A549 (cell line): Measurements from ENCODE around the gene ACACA.

Experiments used
- E2F6 ChIP-seq: IDR thresholded peaks from 2 replicates; pipeline ENCODE4 v1.6.1; 2012; ENCODE audit warnings: low read depth, borderline replicate concordance
- POLR2A ChIP-seq: IDR thresholded peaks from 2 replicates; pipeline ENCODE4 v1.6.1; 2012; ENCODE audit warnings: mild to moderate bottlenecking, low read length
- TF ChIP-seq, protein P1 (sequence below): fragments of 200-600 bp; sonication (generic); IDR thresholded peaks from 2 replicates; pipeline ENCODE4 v1.6.1; 2016; ENCODE audit warnings: antibody characterized with exemption, mild to moderate bottlenecking, moderate library complexity
- TF ChIP-seq, protein P2 (sequence below): IDR thresholded peaks from 2 replicates; pipeline ENCODE4 v1.6.1; 2012

DNA sequence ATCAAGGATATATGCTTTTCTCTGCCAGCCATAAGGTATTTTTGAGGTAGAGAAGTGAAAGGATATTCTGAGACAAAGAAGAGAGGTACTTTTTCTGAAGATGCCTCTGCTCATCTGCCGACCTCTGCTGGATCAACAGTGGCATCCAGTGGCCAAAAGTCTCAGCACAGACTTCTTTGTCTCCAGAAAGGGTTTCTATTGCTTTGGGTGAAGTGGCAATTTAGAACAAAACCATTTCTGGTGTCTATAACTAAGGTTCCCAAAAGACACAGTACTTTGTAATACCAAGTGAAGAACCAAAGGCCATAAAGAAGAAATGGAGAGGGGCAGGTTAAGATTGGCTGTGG lies 186.1 kb downstream of the ACACA start:
- TF ChIP-seq E2F6 = no peak
- no peak for TF ChIP-seq POLR2A
- TF ChIP-seq, protein P1, sequence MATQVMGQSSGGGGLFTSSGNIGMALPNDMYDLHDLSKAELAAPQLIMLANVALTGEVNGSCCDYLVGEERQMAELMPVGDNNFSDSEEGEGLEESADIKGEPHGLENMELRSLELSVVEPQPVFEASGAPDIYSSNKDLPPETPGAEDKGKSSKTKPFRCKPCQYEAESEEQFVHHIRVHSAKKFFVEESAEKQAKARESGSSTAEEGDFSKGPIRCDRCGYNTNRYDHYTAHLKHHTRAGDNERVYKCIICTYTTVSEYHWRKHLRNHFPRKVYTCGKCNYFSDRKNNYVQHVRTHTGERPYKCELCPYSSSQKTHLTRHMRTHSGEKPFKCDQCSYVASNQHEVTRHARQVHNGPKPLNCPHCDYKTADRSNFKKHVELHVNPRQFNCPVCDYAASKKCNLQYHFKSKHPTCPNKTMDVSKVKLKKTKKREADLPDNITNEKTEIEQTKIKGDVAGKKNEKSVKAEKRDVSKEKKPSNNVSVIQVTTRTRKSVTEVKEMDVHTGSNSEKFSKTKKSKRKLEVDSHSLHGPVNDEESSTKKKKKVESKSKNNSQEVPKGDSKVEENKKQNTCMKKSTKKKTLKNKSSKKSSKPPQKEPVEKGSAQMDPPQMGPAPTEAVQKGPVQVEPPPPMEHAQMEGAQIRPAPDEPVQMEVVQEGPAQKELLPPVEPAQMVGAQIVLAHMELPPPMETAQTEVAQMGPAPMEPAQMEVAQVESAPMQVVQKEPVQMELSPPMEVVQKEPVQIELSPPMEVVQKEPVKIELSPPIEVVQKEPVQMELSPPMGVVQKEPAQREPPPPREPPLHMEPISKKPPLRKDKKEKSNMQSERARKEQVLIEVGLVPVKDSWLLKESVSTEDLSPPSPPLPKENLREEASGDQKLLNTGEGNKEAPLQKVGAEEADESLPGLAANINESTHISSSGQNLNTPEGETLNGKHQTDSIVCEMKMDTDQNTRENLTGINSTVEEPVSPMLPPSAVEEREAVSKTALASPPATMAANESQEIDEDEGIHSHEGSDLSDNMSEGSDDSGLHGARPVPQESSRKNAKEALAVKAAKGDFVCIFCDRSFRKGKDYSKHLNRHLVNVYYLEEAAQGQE = no peak
- TF ChIP-seq, protein P2, sequence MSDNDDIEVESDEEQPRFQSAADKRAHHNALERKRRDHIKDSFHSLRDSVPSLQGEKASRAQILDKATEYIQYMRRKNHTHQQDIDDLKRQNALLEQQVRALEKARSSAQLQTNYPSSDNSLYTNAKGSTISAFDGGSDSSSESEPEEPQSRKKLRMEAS = no peak
